GM21786 (cell line): ENCODE results near the gene SLC25A36.
"Not testable (repeated sequence)": the region's sequence is repeated elsewhere in the genome, so short reads cannot be mapped to it uniquely, and the experiment has no call there.

Experiments used
- ATAC-seq: cut with Tn5 transposase; IDR thresholded peaks from one replicate; pipeline ENCODE4 v1.9.1; 2021; ENCODE audit not compliant: unreplicated experiment

The SLC25A36 gene

GRCh38 chr3:140931016-140931454 is 10.6 kb upstream of the SLC25A36 start:
- no peak for ATAC-seq

DNA sequence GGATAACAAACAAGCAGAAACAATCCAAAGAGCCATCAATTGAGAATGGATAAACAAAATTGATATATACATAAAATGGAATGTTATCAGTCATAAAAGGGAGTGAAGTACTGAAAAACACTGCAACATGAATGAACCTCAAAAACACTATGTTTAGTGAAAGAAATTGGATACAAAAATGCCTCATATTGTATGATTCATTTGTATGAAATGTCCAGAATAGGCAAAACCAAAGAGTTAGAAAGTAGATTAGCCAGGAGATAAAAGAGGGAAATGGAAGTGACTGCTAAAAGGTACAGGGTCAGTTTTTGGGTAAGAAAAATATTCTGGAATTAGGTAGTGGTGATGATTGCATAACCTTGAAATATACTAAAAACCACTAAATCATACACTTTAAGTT is 9.8 kb upstream of the SLC25A36 start:
- no peak for ATAC-seq

DNA sequence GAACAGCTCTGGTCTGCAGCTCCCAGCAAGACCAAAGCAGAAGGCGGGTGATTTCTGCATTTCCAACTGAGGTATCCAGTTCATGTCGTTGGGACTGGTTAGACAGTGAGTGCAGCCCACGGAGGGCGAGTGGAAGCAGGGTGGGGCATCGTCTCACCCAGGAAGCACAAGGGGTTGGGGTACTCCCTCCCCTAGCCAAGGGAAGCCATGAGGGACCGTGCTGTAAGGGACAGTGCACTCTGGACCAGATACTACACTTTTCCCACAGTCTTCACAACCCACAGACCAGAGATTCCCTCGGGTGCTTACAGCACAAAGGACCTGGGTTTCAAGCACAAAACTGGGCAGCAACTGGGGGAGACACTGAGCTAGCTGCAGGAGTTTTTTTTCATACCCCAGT is 8.5 kb upstream of the SLC25A36 start:
- no peak for ATAC-seq

DNA sequence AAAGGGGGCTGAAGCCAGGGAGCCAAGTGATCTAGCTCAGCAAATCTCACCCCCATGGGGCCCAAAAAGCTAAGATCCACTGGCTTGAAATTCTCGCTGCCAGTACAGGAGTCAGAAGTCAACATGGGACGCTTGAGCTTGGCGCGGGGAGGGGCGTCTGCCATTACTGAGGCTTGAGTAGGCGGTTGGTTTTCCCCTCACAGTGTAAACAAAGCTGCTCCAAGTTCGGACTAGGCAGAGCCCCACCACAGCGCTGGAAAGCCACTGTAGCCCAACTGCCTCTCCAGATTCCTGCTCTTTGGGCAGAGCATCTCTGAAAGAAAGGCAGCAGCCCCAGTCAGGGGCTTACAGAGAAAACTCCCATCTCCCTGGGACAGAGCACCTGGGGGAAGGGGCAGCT is 8.1 kb upstream of the SLC25A36 start:
- ATAC-seq, result no peak

GRCh38 chr3:140939305-140939704 is 2.3 kb upstream of the SLC25A36 start:
- not testable (repeated sequence) for ATAC-seq

DNA sequence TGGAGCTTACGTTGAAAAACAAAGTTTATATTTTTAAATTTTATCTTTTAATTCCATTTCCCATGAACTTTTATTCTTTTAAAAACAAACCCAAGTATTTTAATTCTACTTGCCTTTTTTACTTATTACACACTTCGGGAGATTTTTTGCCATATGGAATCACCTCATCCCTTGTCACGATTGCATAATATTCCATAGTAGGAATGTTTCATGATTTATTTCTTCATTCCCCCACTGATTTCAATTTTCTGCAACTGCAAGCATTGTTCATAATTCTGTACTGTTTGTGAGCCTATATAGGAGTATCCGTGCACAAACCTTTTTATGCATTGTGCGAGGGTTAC is 574 bp upstream of the SLC25A36 start:
- no peak for ATAC-seq

GRCh38 chr3:140942221-140943104 is 827 bp downstream of the SLC25A36 start:
- ATAC-seq, result peak; percentile 37

DNA sequence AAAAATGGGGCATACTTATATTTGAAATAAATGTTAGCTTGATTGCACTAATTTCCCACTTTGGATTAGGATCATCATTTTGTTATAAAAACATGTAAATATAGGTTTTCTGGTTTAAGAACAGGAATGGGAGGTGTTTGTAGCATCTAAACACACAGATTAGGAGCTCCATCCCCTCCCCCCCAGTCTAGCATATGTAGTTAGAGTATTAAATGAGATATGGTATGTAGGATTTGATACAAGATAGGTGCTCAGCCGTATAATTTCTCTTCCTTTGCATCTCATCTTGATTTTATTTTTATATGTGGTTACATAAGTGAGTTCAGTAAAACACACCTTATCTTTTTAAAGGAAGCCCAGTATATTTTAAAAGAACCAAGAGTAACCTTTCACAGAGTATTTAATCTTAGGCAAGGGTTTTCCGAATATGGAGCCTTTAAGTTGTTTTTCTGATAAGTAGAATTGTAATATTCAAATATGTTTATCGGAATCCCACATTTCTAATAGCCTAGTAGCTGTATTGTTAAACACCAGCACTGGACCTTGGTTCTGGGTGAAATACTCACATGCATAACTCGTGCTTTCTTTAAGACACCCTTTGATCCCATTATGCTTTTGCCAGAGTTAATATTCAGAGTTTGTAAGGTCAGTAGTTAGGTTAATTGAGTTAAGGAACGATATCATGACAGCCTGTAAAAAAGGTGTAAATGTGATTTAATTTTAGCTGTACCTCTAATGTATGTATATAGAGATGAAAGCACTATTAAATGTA is 2.3 kb downstream of the SLC25A36 start:
- ATAC-seq, result no peak

DNA sequence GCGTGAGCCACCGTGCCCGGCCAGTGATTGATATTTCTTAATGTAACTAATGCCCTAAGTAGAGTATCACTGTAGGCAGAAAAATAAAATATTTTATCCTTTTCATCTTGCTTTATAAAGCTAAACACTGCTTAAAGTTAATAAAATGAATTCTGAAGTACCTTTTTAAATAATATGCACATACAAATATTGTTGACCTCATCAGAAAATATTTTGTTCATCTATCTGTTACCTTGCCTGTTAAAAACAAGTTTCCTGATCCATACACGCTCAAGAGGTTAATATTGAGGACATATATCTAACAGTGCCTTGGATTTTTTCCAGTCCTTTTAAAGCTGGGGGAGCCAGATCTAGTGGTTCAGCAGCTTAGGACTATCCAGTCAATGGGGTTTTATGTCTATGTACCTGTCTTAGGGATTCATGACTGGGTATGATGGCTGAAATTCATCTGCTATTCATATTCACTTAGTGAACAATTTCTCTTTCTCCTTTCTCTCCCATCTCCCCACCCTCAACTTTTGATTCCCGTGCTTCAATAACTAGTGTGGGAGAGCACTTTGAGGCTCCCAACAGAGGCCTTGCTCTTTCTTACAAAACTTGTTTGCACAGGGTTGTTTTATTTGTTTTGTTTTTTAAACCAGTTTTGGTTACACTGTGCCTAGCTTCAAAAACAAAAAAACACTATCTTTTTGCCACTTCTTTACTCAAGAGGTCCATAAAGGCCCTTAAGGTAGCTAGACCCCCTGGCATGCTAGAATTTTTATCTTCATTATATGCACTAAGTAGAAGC is 7.0 kb downstream of the SLC25A36 start:
- no peak for ATAC-seq

DNA sequence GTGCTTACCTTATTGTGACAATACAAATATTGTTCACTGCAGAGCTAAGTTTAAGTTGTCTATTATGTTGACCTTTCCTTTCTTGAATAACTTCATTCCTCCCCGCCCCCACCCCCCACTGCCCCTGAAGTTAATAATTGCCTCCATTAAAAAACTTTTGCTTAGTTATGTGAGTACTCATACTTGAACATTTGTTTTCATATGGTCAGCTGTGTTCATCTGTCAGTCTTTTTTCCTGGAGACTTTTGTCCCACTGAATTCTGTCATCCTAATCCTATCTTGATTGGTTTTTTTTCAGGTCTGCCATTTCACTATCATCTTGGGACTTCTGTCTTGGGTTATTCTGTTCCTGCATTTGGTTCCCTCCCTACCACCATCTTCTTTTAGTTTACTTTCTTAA is 8.5 kb downstream of the SLC25A36 start:
- no peak for ATAC-seq

GRCh38 chr3:140950863-140951262 is 9.2 kb downstream of the SLC25A36 start:
- no peak for ATAC-seq

DNA sequence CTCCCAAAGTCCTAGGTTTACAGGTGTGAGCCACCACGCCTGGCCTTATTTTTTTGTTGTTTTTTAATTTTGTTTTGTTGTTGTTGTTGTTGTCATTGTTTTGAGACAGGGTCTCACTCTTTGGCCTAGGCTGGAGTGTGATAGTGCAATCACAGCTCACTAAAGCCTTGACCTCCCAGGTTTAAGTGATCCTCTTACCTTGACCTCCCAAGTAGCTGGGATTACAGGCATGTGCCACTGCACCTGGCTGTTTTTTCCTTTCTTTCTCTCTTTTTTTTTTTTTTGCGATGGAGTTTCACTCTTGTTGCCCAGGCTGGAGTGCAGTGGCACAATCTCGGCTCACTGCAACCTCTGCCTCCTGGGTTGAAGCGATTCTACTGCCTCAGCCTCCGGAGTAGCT is 10.1 kb downstream of the SLC25A36 start:
- not testable (repeated sequence) for ATAC-seq

- ATAC-seq, result no peak
Measured at GRCh38 chr3:140953028-140953960, 11.7 kb downstream of the SLC25A36 start.

- no peak for ATAC-seq
Measured at GRCh38 chr3:140954576-140954975, 12.9 kb downstream of the SLC25A36 start.

DNA sequence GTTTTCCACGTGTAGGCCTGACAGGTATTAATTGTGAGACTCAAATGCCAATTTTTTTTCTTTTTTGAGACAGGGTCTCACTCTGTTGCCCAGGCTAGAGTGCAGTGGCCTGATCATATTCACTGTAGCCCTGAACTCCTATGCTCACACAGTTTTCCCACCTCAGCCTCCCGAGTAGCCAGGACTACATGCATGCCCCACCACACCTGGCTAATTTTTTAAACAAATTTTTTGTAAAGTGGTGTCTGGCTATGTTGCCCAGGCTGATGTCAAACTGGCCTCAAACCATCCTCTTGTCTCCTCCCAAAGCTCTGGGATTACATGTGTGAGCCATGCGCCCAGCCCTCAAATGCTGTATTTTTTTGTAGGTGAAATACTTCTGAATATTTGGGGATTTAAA is 14.0 kb downstream of the SLC25A36 start:
- ATAC-seq, result no peak

DNA sequence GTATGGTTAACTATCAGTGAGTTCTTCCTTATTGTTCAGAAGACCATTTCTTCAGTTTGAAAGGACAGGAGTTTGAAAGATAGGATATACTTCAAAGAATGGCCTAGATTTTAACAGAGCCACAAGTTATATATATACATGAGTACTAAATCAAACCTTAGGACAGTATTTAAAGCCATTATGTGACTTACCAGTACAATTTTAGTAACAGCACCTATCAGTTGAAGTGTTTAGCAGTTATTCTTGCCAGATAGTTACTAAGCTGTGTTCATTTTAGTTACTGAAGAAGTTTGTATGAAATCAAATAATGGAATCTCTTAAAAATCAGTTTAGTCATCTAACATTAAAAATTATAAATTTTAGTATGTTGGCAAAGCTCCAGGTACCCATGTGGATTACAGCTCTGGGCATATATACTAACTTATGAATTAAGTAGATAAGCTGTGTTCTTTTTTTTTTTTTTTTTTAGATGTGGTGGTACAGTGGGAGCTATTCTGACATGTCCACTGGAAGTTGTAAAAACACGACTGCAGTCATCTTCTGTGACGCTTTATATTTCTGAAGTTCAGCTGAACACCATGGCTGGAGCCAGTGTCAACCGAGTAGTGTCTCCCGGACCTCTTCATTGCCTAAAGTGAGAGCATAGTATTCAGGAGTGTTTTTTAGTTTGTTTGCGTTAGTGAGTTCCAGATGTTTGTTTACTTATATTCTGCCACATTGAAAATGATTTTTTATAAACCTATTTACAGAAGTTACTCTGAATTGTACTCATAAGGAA is 14.6 kb downstream of the SLC25A36 start:
- ATAC-seq, result no peak

GRCh38 chr3:140972833-140973232 is 31.2 kb downstream of the SLC25A36 start:
- peak; percentile 66 for ATAC-seq

DNA sequence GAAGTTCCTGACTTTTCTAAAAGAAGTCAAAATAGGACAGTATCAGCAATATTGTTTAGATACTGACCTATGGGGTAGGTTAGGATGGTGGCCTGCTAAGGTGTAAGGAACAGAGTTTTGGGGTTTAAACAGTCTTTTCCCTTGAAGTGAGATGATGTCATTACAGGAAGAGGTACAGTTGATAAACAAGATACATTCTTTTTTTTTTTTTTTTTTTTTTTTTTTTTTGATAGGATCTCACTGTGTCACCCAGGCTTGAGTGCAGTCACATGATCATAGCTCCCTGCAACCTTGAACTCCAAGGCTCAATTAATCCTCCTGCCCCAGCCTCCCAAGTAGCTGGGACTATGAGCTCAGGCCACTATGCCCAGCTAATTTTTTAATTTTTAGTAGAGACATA is 33.3 kb downstream of the SLC25A36 start:
- ATAC-seq, result no peak

DNA sequence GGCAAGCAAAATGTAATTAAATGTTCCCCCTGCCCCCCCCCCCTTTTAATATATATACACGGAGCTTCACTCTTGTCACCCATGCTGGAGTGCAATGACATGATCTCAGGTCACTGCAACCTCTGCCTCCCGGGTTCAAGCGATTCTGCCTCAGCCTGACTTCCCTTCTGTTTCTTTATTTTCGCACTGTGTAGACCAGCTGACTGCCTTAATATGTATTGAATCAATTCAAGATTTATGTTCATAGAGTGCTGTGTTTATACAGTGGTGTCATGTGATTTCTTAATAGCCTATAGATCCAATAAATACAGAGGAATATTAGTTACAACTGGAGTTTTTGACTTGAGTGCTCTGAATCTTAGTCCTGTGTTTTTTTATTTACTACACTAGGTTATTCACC is 39.0 kb downstream of the SLC25A36 start:
- ATAC-seq, result no peak

GRCh38 chr3:140987792-140988191 is 46.2 kb downstream of the SLC25A36 start:
- not testable (repeated sequence) for ATAC-seq
